ENCODE data around the gene SMARCD3. TPM values are rescaled to one million over a fixed set of nuclear protein-coding genes. Genes with fewer than 3 reads are reported as not detected.

The SMARCD3 gene
- total and polyA plus RNA-seq, 2 of the 4 experiments (the other 2 are of a cell fraction): 37.5 to 48.5 TPM

GRCh38 chr7:151296202-151296992, 47.9 kb upstream of the SMARCD3 start (continued):
- TF ChIP-seq ELK1 (IDR thresholded peaks at IDR 0.05; ENCODE audit: borderline replicate concordance, low read depth, low read length): no peak

DNA sequence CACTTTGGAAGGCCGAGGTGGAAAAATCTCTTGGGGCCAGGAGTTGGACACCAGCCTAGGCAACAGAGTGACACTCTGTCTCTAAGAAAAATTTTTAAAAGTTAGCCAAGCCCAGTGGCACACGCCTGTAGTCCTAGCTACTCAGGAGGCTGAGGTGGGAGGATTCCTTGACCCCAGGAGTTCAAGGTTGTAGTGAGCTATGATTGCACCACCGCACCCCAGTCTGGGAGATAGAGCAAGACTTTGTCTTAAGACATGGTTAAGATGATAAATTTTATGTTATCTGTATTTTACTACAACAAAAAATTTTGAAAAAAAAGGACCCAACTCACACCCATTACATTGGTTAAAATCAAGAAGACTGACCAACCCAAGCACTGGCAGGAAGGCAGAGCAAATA, 44.4 kb upstream of the SMARCD3 start:
- ChIA-PET CTCF (interaction anchor here (1.0 kb wide), 1 partner anchor 17 kb away, joined by 4 read pairs; no protein-coding TSS in a partner anchor), POLR2A (ENCODE audit: unreplicated experiment) (no interaction called here)
- Histone ChIP-seq H2BK5ac (ENCODE audit: low read depth, low read length, poor library complexity, severe bottlenecking) (no peak overlapping the region), H2BK120ac (ENCODE audit: low read depth, low read length) (no peak overlapping the region), H4K5ac (ENCODE audit: low read depth, low read length) (no peak overlapping the region), H2AK5ac (ENCODE audit: low read depth, low read length) (no peak overlapping the region), H3K4me1 (ENCODE audit: control insufficient read depth, insufficient read depth, low read length) (no peaks in the 10 kb centered on the region), H3K36me3 (ENCODE audit: control insufficient read depth, insufficient read depth, low read length) (no peaks in the 10 kb centered on the region), H3K79me1 (ENCODE audit: low read depth in 1 of 2, low read length in 2 of 2) (no peaks in the 10 kb centered on the region), H4K8ac (ENCODE audit: low read depth in 2 of 2, low read length in 2 of 2) (no peak overlapping the region), H3K23ac (ENCODE audit: low read depth, low read length) (no peak overlapping the region), H2AFZ (replicated peaks; ENCODE audit: low read length, poor library complexity) (no peak overlapping the region), H3K4me2 (ENCODE audit: low read depth, low read length) (no peak overlapping the region), H3K9me1 (ENCODE audit: insufficient read depth, low read length) (no peaks in the 10 kb centered on the region), H2BK20ac (ENCODE audit: low read depth, low read length) (no peak overlapping the region), H3K18ac (ENCODE audit: low read depth, low read length) (no peak overlapping the region), H3K4me3 (ENCODE audit: insufficient read depth, low read depth, low read length) (no peak overlapping the region), H3K14ac (replicated peaks; ENCODE audit: low read depth, low read length) (no peak overlapping the region), H3K9me3 (ENCODE audit: control insufficient read depth, insufficient read depth, low read length) (peaks cover 3% of the 10 kb centered on the region), H4K20me1 (ENCODE audit: insufficient read depth, low read length) (no peaks in the 10 kb centered on the region), H2AK9ac (replicated peaks; ENCODE audit: low read depth, low read length, poor library complexity) (no peak overlapping the region), H4K91ac (ENCODE audit: insufficient read depth, low read depth, low read length) (no peak overlapping the region), H3K27ac (ENCODE audit: insufficient read depth, low read length) (no peak overlapping the region), H3K56ac (ENCODE audit: extremely low read depth, insufficient read depth, low read length) (no peak overlapping the region), H3K27me3 (ENCODE audit: control insufficient read depth, insufficient read depth, low read length) (peaks cover 41% of the 10 kb centered on the region), H2BK15ac (ENCODE audit: low read depth, low read length) (no peak overlapping the region), H3K9ac (ENCODE audit: low read depth, low read length) (no peak overlapping the region), H3K4ac (ENCODE audit: low read depth, low read length) (no peak overlapping the region)
- ATAC-seq (ENCODE audit: low read depth): no peak
- BruUV-seq (replicated peaks): no TSS peak
- TF ChIP-seq MAFK (IDR thresholded peaks at IDR 0.05; ENCODE audit: low read depth, low read length) (no peak), MAZ (IDR thresholded peaks at IDR 0.05; ENCODE audit: borderline replicate concordance, low read depth, low read length) (no peak), CTCF (conservative IDR thresholded peaks at IDR 0.05; ENCODE audit: low read depth, low read length) (no peak), RCOR1 (IDR thresholded peaks at IDR 0.05; ENCODE audit: insufficient replicate concordance, low read length) (no peak), FOS (IDR thresholded peaks at IDR 0.05; ENCODE audit: low read depth, low read length) (no peak), CEBPB (IDR thresholded peaks at IDR 0.05; ENCODE audit: low read depth, low read length) (no peak)
- WGBS, 2 experiments (ENCODE audit: extremely low coverage in 2 of 2, insufficient read length in 1 of 2): 40% methylated on average over 1 of the region's 3 CpGs; no CpG with 5 or more reads in 1 of the 2 experiments
- dilution Hi-C loops (cut with HindIII; ENCODE audit: low sequenced_read_pairs, unreplicated experiment): no loop called here
- DNase-seq: no peak
- in situ Hi-C loops (cut with MboI; ENCODE audit: low sequenced_read_pairs): no loop called here
- intact Hi-C loops (cut with micrococcal nuclease): no loop called here
